Activated CD4-positive, alpha-beta T cell treated with anti-CD3 and anti-CD28 coated beads for 24 hours (primary cell): ENCODE results near the gene IGF2R.
A peak's percentile ranks its signal among the peaks of the same experiment; 100 is the strongest.
"Not testable (repeated sequence)": the region's sequence is repeated elsewhere in the genome, so short reads cannot be mapped to it uniquely, and the experiment has no call there.

Source experiments
- DNase-seq, 2 donors: peaks; one replicate each; pipeline ENCODE4 v3.0.0-alpha.2; 2020; ENCODE audit warnings: low read depth in 2 of 2

The IGF2R gene

DNA sequence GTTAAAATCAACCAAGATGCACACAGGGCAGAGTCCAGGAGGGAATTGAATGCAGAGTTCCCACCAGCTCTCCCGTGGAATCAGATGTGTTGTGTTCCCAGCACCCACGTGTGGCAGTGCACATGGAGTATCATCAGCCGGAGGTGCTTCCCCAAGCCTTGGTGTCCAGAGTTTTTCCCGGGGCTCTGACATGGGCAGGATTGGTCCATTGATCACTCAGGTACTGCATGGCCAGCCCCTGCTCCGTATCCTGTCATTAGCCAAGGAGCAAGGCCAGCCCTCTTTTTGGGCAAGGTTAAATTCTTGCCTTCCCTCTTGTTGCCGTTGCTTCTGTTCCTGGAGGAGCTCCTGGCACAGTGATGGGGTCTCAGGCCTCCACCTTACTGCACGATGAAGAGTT is 124.2 kb downstream of the IGF2R start:
- no peak for DNase-seq

DNA sequence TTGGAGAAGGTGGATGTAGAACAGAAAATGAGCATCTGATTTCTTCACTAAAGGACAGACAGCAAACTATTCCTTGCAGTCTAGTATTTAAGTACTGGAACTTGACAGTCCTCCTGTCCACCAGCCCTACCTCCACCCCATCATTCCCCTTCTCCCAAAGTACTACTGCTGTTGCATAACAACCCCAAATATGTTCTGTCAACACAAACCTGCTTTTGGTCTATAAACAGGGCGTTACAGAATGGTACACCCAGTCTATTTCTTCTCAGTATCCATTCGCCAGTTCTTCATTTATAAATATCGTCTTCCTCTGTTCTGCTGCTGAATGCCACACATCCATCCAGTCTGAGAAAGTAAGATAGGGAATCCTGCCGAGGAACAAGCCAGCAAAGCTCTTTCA is 125.1 kb downstream of the IGF2R start:
- DNase-seq: no peak

DNA sequence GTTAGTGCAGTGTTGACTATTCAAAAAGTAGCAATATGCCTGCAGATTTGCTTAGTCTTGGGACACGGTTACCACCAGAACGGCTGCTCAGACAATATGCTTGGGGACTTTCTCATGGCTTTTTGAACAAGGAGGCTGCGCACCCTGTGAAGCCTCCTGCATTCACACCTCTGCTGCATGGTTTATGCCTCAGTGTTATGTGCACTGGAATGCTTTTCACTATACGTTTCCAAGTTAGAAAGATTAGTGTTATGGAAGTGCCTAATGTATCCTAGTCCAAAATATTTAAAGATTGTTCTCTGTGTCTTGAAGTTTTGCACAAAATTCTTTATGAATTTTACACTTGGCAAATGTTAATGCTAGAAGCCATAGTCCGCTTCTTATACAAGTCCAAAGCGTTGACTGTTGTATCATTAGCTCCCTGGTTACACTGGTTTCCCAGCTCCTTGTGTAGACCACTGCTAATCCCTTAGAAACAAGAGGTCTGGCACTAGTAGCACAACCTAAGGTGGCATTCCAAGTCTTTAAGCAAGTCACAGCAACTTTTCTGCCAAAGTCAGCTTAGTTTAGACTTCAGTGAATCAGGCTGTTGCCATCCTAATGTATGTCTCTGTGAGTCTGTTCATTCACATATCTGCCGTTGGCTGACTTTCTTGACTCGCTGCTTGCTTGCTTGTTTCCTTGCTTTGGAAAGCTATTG is 126.4 kb downstream of the IGF2R start:
- no peak for DNase-seq

DNA sequence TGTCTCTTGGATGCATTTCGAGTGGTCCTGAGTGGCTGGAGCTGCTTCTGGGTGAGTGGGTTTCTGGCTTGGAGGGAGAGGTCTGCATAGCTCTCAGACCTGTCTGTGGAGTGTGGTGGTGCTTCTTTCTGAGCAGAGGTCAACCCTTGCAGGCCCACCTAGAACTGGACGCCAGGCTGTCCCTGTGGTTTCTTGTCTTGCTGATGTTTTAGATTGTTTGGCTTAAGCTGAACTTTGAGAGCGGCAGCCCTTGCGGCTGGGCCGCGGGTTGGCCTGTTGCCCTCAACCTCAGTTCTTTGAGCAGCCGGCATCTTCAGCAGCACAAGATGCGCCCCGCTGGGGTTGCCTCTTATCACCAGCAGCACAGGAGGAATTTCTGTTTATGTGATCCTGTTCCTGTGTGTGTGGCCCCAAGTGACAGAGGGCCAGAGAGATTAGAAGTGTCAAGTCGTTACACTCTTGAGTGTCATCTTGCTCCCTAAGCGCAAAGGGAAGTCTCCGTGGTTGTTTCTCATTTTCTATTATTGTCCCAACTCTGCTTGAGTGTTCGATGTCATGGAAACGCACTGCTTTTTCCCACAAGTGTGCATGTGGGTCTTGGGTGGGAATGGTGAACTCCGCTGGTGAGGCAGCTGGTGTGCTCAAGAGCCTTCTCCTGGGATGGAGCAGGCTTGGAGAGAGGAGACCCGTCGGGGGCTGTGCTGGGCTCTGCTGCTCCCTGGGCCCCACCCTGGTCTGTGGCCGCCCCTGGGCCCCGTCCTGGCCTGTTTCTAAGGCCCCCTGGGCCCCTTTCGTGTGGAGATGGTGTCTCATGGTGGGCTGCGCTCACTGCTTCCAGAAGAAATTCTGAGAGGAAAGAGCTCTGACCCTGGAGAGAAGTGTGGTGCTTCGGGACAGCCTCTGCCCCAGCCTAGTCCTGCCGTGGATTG is 132.7 kb downstream of the IGF2R start:
- no peak for DNase-seq

DNA sequence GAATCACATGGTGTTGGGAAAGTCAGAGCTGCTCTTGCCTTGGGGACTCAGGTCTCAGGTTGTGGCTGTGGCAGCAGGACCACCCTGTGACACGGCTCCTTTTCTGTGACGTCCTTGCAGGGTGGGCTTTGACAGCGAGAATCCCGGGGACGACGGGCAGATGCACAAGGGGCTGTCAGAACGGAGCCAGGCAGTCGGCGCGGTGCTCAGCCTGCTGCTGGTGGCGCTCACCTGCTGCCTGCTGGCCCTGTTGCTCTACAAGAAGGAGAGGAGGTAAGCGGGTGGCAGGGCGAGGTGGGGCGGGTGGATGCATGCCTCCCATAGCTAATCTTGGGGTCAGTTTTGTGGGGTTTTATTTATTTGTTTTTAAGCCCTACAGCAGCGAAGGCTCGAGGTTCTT is 133.5 kb downstream of the IGF2R start:
- no peak for DNase-seq

DNA sequence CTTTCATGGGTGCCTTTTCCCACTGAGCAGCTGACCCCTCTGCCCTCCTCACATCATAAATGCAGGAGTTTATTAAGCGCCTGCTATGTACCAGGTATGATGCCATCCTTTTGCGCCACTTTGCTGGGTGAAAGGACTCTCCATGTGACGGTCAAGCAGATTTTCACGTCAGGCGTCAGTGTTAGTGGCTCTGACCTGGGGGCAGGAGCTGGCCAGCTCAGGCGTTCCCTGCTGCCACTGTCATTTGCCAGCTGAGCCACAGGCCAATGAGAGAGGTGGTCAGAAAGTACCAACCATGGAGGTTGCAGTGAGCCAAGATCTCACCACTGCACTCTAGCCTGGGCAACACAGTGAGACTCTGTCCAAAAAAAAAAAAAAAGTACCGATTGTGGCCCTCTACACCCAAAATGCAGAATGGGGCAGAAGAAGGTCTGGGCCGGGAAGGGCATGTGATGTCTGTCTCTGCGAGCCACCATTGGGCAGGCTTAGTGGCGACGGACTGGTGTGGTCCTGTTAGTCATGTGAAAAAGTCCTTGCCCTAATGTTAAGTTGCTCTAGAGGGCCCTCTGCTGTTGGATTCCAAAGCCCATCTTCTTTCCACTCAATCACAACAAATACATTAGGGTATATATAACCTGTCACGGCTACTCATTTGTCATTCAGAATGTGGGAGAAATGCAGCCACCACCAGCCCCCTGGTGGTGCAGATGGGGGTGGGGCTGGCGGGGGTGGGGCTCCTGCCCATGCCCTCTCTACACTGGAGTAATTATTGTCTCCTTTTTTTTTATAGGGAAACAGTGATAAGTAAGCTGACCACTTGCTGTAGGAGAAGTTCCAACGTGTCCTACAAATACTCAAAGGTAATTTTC is 134.3 kb downstream of the IGF2R start:
- peak in 1 of 2 donors; percentile 17 for DNase-seq

DNA sequence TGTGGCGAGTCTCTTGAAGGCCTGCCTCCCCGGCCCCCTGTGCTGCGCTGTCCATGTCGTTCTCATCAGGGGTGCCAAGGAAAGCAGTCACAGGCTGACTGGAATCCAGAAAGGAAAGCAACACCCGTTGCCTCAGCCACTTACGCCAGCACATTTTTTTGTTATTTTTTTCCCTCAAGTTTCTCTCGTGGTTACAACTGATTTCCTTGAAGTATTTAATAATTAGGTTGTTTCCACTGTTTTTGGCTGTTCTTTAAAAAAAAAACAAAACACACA is 134.9 kb downstream of the IGF2R start:
- DNase-seq: no peak

DNA sequence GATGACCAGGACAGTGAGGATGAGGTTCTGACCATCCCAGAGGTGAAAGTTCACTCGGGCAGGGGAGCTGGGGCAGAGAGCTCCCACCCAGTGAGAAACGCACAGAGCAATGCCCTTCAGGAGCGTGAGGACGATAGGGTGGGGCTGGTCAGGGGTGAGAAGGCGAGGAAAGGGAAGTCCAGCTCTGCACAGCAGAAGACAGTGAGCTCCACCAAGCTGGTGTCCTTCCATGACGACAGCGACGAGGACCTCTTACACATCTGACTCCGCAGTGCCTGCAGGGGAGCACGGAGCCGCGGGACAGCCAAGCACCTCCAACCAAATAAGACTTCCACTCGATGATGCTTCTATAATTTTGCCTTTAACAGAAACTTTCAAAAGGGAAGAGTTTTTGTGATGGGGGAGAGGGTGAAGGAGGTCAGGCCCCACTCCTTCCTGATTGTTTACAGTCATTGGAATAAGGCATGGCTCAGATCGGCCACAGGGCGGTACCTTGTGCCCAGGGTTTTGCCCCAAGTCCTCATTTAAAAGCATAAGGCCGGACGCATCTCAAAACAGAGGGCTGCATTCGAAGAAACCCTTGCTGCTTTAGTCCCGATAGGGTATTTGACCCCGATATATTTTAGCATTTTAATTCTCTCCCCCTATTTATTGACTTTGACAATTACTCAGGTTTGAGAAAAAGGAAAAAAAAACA is 136.1 kb downstream of the IGF2R start:
- no peak for DNase-seq

DNA sequence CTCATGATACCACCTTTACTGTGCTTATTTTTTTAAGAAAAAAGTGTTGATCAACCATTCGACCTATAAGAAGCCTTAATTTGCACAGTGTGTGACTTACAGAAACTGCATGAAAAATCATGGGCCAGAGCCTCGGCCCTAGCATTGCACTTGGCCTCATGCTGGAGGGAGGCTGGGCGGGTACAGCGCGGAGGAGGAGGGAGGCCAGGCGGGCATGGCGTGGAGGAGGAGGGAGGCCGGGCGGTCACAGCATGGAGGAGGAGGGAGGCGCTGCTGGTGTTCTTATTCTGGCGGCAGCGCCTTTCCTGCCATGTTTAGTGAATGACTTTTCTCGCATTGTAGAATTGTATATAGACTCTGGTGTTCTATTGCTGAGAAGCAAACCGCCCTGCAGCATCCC is 137.1 kb downstream of the IGF2R start:
- no peak for DNase-seq

DNA sequence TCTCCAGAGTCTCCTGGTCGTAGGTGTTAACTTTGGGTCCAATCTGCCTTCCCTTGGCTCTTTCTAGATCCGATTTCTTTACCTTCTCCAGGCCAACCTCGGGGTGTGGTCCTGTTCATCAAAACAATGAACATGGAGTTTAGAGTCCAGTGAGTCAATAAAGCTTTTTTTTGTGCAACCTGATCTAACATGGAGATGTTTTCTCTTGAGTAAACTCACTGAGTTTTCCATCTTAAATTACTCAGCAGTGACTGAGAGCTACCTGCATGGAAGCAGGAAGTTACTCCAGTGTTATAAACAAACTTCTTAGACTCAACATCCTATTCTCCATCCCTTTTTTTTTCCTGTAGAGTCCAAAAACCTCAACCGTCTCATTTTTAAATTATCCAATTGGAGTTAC is 137.8 kb downstream of the IGF2R start:
- DNase-seq: no peak

DNA sequence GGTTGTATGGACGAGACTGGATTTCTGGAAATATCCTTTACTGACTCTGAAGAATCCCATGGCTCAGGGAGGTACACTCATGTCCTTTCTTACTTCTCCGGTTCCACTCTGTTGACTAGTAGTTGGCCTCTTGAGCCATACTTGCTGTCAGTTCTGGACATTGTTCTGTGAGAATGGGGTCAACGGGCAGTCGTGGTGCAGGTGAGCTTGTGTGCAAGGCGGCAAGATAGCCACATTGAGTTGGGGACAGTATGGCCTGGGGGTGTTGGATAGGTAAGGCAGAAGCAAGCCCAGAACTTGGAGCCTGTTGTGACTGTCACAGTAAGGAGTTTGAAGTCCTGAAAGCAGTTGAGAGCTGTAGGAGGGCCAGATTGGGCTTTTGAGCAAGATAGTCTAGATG is 139.2 kb downstream of the IGF2R start:
- DNase-seq: no peak

DNA sequence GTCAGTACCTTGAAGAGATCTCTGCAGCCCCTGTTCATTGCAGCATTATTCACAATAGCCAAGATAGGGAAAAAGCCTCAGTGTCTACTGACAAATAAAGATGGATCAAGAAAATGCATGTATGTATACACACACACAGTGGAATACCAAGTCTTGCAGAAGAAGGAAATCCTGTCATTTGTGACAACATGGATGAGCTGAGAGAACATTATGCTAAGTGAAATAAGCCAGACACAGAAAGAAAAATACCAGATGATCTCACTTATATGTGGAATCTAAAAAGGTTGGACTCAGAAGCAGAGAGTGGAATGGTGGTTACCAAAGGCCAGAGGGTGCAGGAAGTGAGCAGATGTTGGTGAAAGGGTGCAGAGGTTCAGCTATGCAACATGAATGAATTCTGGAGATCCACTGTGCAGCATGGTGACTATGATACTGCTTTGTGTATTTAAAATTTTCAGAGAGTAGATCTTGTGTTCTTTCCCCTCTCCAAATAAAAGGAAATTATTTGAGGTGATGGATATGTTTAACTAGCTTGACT is 141.8 kb downstream of the IGF2R start:
- no peak for DNase-seq

DNA sequence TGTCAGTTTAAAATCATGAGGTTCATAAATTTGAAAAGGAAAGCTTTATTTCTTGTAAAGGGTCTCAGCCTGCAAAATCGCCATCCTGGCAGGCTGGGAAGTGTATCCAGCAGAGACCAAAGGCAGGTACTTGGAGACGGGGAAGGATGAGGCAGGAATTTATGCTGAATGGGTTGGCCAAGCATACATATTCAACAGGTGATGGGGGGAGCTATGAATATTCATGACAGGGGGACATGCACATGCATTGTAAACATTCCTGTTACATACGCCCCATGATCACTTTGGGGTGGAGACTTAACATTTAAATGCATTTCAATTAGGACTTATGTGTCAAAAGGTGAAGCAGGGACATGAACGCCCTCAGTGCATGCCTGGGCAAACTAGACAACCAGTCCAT is 142.9 kb downstream of the IGF2R start:
- DNase-seq: no peak

DNA sequence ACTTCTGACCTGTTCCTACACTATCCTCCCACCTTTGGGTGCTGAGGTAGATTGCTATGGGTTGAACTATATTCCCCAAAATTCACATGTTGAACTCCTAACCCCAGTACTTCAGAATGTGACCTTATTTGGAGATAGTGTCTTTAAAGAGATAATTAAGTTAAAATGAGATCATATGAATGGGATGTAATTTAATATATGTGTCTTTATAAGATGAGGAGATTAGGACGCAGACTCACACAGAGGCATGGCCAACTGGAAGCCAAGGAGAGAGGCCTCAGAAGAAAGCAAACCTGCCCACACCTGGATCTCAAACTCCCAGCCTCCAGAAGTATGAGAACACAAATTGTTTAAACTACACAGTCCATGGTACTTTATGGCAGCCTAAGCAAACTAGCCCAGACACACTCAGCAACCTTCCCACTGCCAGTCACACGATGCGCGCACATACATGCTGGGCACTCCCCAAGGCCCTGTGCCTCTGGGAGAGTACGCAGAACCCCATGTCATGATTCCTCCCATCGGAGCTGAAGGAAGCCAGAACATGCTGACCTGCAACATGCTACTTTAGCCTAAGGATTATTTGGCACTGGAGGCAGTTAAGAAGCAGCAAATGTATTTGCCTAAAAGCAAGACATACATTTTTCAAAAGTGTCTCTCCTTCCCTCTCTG is 143.9 kb downstream of the IGF2R start:
- DNase-seq: no peak

DNA sequence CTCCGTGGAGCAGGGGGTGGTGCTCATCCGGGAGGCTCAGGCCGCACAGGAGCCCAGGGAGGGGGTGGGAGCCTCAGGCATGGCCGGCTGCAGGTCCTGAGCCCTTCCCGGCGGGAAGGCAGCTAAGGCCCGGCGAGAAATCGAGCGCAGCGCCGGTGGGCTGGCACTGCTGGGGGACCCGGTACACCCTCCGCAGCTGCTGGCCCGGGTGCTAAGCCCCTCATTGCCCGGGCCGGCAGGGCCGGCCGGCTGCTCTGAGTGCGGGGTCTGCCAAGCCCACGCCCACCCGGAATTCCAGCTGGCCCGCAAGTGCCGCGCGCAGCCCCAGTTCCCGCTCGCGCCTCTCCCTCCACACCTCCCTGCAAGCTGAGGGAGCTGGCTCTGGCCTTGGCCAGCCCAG is 145.7 kb downstream of the IGF2R start:
- DNase-seq: not testable (repeated sequence)

DNA sequence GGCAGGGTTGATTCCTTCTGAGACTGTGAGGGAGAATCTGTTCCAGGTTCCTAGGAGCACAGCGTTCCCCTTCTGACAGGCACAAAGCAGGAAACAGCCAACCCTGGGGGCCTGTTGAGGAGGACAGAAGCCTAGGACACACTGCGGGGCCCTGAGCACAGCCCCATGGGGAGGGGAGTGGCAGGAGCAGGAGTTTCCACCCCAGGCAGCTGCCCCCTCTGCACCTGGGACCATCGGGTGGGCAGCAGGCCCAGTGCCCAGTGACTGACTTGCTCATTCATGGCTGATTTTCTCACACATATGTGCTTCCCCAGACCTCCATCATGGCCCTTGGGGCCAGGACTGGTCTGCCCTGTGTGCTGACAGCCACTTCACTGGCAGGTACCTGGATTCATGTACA is 146.5 kb downstream of the IGF2R start:
- DNase-seq: no peak

DNA sequence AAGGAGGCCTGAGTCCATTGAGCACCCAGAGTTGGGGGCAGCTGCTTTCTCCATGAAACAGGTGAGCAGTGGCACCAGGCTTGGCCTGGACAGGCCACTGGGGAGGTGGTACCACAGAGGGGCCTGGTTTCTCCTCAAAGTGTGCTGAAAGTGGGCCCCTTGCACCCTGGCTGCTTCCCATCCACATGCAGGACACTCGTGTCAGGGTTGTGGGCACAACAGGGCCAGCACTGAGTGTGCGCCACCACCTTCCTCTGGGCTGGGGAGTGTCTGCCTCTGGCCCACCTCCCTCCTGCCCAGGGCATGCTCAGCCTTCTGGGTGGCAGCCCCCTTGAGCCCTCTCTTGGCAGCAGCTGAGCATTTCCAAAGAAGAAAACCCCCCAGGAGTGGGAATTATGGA is 147.5 kb downstream of the IGF2R start:
- no peak for DNase-seq

DNA sequence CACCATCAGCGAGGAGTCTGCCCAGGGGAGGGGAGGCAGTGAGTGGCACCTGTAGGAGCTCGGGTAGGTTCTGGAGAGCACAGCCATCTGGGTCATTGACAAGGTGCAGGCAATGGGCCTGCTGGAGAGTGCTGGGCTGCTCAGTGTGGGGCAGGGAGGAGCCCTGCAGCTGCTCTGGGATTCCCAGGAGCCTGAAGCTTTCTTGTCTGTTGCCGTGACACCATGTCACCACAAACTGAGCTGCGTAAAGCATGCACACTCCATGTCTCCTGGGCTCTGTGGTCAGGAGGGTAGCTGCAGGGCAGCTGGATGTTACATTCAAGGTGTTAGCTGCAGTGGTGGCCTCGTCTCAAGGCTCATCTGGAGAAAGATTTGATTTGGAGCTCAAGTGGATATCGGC is 148.3 kb downstream of the IGF2R start:
- DNase-seq: no peak

DNA sequence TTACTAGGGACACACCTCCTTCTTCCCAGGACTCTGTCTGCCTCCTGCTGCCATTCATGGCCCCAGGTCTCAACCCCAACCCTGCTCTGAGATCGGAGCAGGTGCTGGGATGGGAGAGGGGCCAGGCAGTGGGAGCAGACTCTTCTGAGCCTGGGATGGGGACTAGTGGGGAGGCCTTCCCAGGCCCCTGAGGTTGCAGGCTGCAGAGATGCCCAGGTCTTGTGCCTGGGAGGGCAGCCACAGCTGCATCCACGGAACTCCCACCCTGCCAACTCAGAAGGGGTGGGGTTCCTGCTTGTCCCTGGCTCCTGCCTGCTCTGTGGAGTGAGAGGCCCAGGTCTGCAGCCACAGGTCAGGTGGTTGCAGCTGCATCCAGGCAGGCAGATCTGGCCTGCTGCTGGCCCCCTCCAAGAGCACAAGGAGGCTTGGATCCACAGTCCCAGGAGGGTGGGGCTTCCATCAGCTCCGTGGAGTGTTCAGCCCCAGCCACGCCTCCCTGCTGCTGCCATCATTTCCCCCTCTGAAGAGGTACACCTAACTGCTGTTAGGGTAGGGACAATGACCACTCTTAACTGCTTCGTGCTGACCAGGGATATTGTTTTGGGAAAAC is 149.8 kb downstream of the IGF2R start:
- no peak for DNase-seq

DNA sequence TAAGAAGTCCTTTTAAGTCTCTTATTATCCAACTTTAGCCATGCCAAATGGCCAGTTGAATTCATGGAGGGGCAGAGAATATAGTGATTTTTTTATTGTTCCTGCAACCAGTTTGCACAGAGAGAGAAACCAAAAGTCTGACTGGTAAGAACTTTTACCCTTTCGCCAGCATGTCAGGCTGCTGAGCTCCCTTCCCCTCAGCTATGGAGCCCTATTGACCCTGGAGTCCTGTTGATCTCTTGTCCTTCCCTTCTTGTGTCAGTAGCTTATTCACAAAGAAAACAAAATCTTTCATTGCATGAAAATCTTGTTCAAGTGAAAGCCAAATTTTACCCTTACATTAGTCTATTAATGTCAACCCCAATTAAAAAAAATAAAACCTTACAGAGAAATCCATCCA is 151.2 kb downstream of the IGF2R start:
- no peak for DNase-seq

DNA sequence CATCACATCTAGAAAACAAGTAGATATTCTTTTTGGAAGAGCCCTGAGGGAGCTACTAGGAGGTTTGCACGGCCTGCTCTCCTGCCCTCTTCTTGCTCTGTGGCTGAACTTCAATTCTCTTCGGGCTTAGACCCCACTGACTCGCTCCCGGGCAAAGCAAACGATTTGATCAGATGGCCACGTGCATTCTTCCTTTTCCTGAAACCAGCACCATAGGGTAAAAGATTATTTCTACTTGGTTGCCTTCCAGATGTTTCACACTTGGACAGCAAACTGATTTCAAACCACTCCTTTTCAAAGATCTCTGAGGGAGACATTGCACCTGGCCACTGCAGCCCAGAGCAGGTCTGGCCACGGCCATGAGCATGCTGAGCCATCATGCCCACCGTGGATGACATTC is 152.7 kb downstream of the IGF2R start, which contains the start of gene SLC22A1:
Gene SLC22A1 (plus strand): TSS at position 258 of the 400 bp plus-strand sequence. CDS start 121 bp downstream, at position 379.
- DNase-seq: no peak
